Colonic mucosa (tissue), 4 donors: ENCODE data around the gene GGPS1. TPM values are rescaled to one million over a fixed set of nuclear protein-coding genes. Genes with fewer than 3 reads are reported as not detected.

Experiments used
- DNase-seq: peaks from one replicate; pipeline ENCODE4 v3.0.0-alpha.2; 2020
- H3K27ac ChIP-seq: fragments of 200-600 bp; one replicate; pipeline ENCODE4 v1.8.0; 2021
- H3K27me3 ChIP-seq: fragments of 200-600 bp; one replicate; pipeline ENCODE4 v1.8.0; 2021
- H3K36me3 ChIP-seq: fragments of 200-600 bp; one replicate; pipeline ENCODE4 v1.8.0; 2021
- H3K4me1 ChIP-seq: fragments of 200-600 bp; one replicate; pipeline ENCODE4 v1.8.0; 2021; ENCODE audit warnings: mild to moderate bottlenecking
- H3K4me3 ChIP-seq: fragments of 200-600 bp; one replicate; pipeline ENCODE4 v1.8.0; 2021
- H3K9ac ChIP-seq, 2 donors: one replicate each; pipeline ENCODE4 v1.7.0; 2013; ENCODE audit warnings: control low read depth in 2 of 2, low read depth in 2 of 2, low read length in 2 of 2
- H3K9me3 ChIP-seq: fragments of 200-600 bp; one replicate; pipeline ENCODE4 v1.8.0; 2021
- intact Hi-C: fragments of 100-400 bp; cut with DNase I; formaldehyde crosslinking; loops from one replicate; pipeline ENCODE4 v1.14.1; 2022
- total RNA-seq, 2 donors: library from RNA; stranded (reverse); fragmentation: NEBNext Ultra II Directional in 1 of 2; extraction: Animal tissue kit (Norgen Biotek cat#: 25700) in 1 of 2; gene quantifications; one replicate each; pipeline ENCODE4 v1.2.1, GENCODE V29; 2021
- TF ChIP-seq, protein P1 (sequence below): fragments of 200-600 bp; IDR thresholded peaks from one replicate; pipeline ENCODE4 v1.8.0; 2022; ENCODE audit warnings: antibody characterized with exemption, mild to moderate bottlenecking
- donor health status: healthy.
- donor health status: DM: no; HTN: no; CAD: no.
- donor health status: DM: no; HTN: no; CAD: no.

Gene GGPS1
- total RNA-seq, 2 donors from 2014 or later, result 26.2 to 38.9 TPM

- Histone ChIP-seq H3K27ac (no peak overlapping the region), H3K27me3 (no peaks in the 10 kb centered on the region), H3K4me1 (no peaks in the 10 kb centered on the region), H3K9ac (no peak overlapping the region), H3K9me3 (no peaks in the 10 kb centered on the region), H3K36me3 (no peaks in the 10 kb centered on the region), H3K4me3 (no peak overlapping the region)
- TF ChIP-seq, protein P1, sequence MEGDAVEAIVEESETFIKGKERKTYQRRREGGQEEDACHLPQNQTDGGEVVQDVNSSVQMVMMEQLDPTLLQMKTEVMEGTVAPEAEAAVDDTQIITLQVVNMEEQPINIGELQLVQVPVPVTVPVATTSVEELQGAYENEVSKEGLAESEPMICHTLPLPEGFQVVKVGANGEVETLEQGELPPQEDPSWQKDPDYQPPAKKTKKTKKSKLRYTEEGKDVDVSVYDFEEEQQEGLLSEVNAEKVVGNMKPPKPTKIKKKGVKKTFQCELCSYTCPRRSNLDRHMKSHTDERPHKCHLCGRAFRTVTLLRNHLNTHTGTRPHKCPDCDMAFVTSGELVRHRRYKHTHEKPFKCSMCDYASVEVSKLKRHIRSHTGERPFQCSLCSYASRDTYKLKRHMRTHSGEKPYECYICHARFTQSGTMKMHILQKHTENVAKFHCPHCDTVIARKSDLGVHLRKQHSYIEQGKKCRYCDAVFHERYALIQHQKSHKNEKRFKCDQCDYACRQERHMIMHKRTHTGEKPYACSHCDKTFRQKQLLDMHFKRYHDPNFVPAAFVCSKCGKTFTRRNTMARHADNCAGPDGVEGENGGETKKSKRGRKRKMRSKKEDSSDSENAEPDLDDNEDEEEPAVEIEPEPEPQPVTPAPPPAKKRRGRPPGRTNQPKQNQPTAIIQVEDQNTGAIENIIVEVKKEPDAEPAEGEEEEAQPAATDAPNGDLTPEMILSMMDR, result no peak
- intact Hi-C loops, result no loop called here
- DNase-seq, result no peak
Observed at GRCh38 chr1:235286667-235287066, 41.7 kb upstream of the GGPS1 start.

DNA sequence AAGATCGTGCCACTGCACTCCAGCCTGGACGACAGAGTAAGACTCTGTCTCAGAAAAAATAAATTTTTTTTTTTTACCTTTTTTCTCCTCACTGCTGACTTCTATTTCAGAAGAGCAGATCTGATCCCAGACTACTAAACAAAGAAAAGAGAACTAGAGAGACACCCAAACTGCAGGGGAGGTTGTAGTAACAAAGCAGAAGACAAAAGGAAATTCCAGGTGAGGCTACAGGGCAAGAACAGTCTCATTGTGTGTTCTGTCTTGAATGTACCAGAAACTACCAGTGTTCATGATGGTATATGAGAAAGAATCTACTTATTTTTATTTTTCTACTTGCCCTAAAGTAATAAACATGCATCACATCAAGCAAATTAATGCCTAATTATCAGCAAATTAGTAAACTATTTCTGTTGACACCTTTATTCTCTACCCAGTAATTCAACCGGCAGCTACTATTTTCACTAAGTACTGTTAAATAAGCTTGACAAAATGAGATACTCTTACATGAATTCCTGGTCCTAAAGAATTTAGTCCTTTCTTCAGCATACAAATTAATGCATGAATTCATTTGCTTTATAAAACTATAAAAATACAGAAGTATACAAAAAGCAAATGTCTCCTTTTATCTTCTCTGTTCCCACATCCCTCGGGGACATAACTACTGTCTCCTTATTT, 41.0 kb upstream of the GGPS1 start:
- no peak for DNase-seq
- no peaks in the 10 kb centered on the region for H3K27me3 ChIP-seq
- no peak overlapping the region for H3K27ac ChIP-seq
- no peaks in the 10 kb centered on the region for H3K36me3 ChIP-seq
- no peak overlapping the region for H3K4me3 ChIP-seq
- peaks cover 4% of the 10 kb centered on the region for H3K4me1 ChIP-seq
- H3K9ac ChIP-seq, result no peak overlapping the region
- TF ChIP-seq, protein P1, result no peak
- intact Hi-C loops, result no loop called here
- H3K9me3 ChIP-seq, result no peaks in the 10 kb centered on the region

DNA sequence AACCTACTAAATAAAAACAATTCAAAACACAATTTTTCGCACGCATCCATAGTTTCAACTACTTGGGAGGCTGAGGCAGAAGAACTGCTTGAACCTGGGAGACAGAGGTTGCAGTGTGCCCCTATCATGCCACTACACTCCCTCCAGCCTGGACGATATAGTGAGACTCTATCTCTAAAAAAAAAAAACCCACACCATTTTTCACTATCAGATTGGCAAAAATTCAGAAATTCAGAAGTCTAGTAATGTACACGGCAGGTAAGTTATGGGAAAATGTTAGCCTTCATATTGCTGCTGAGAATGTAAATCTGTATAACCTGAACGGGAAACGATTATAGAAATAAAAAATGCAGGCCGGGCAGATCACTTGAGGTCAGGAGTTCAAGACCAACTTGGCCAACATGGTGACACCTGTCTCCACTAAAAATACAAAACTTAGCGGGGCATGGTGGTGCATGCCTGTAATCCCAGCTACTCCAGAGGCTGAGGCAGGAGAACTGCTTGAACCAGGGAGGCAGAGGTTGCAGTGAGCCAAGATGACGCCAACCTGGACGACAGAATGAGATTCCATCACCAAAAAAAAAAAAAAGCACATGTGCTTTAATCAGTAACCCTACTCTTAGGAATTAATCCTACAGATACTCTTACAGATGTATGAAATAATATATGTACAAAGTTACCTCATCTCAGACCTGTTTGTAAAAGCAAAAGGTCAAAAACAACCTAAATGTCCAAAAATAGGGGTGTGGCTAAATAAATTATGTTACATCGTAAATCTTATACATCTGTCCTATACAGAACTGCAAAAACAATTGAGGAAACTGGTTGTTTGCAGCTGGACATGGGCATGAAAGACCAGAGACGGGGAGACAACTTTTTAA, 38.3 kb upstream of the GGPS1 start:
- H3K9me3 ChIP-seq, result no peaks in the 10 kb centered on the region
- H3K9ac ChIP-seq, result no peak overlapping the region
- peaks cover 4% of the 10 kb centered on the region for H3K4me1 ChIP-seq
- no peaks in the 10 kb centered on the region for H3K27me3 ChIP-seq
- intact Hi-C loops, result no loop called here
- H3K27ac ChIP-seq, result no peak overlapping the region
- H3K4me3 ChIP-seq, result no peak overlapping the region
- no peak for DNase-seq
- H3K36me3 ChIP-seq, result no peaks in the 10 kb centered on the region
- TF ChIP-seq, protein P1, result no peak

GRCh38 chr1:235290740-235291502, 37.4 kb upstream of the GGPS1 start:
- intact Hi-C loops, result no loop called here
- TF ChIP-seq, protein P1, result no peak
- peaks cover 4% of the 10 kb centered on the region for H3K4me1 ChIP-seq
- no peaks in the 10 kb centered on the region for H3K36me3 ChIP-seq
- H3K4me3 ChIP-seq, result no peak overlapping the region
- H3K9me3 ChIP-seq, result no peaks in the 10 kb centered on the region
- no peak overlapping the region for H3K27ac ChIP-seq
- no peaks in the 10 kb centered on the region for H3K27me3 ChIP-seq
- no peak for DNase-seq
- no peak overlapping the region for H3K9ac ChIP-seq

- Histone ChIP-seq H3K9ac (no peak overlapping the region), H3K9me3 (no peaks in the 10 kb centered on the region), H3K27me3 (no peaks in the 10 kb centered on the region), H3K4me3 (no peak overlapping the region), H3K36me3 (no peaks in the 10 kb centered on the region), H3K27ac (no peak overlapping the region), H3K4me1 (peaks cover 4% of the 10 kb centered on the region)
- TF ChIP-seq, protein P1, result no peak
- DNase-seq, result no peak
- intact Hi-C loops, result no loop called here
Observed at GRCh38 chr1:235291599-235292091, 36.7 kb upstream of the GGPS1 start.
